ENCODE results near the gene CIC.

DNA sequence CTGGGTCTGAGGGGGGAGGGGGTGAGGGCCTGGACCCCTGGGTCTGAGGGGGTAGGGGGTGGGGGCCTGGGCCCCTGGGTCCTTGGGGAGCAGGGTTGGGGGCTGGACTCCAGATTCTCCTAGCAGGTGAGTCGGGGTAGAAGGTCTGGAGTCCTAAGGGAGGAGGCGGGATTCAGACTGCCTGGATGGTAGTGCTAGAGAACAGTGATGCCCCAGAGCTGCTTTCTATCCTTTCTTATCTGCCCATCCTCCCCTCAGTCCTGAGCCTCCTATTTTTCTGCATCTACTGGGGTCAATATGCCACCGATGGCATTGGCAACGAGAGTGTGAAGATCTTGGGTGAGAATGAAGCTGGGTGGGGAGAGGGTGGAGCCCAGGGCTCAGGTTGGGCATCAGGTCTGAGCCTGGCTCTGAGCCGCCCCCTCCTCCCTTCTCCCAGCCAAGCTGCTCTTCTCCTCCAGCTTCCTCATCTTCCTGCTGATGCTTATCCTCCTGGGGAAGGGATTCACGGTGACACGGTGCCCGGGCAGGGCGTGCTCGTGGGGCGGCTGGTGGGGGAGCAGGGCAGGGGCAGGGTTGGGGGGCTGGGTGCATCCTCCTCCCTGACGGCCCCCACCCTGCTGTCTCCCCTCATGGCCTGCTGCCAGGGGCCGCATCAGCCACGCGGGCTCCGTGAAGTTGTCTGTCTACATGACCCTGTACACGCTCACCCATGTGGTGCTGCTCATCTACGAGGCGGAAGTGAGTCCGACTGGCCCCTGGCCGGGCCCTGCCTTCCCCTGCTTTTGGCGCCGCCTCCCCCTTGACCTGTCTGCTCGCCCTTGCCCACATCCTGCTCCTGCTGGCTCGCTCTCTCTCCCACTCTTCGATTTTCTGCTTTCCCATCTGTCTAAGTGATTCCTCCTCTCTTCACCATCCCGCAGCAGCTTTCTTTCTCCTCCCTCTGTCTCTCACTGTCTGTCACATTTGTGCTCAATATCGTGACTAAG is 47.5 kb downstream of the CIC start:
- TF ChIP-seq, protein P1, sequence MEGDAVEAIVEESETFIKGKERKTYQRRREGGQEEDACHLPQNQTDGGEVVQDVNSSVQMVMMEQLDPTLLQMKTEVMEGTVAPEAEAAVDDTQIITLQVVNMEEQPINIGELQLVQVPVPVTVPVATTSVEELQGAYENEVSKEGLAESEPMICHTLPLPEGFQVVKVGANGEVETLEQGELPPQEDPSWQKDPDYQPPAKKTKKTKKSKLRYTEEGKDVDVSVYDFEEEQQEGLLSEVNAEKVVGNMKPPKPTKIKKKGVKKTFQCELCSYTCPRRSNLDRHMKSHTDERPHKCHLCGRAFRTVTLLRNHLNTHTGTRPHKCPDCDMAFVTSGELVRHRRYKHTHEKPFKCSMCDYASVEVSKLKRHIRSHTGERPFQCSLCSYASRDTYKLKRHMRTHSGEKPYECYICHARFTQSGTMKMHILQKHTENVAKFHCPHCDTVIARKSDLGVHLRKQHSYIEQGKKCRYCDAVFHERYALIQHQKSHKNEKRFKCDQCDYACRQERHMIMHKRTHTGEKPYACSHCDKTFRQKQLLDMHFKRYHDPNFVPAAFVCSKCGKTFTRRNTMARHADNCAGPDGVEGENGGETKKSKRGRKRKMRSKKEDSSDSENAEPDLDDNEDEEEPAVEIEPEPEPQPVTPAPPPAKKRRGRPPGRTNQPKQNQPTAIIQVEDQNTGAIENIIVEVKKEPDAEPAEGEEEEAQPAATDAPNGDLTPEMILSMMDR (IDR thresholded peaks at IDR 0.05), result no peak
- TF ChIP-seq POLR2A (IDR thresholded peaks at IDR 0.05), result no peak

Data from lower leg skin (tissue), 3 donors.